ENCODE results near the gene SURF6. TPM values are rescaled to one million over a fixed set of nuclear protein-coding genes. Genes with fewer than 3 reads are reported as not detected.
"Not testable (repeated sequence)": the region's sequence is repeated elsewhere in the genome, so short reads cannot be mapped to it uniquely, and the experiment has no call there.

The SURF6 gene
- total and polyA plus RNA-seq, 5 experiments from 2014 or later, result 4.9 to 34.1 (median 16.9) TPM

GRCh38 chr9:133320421-133320881 is 15.5 kb downstream of the SURF6 start:
- POLR2A ChIA-PET, result no interaction called here
- DNase-seq, result no peak
- Mint-ChIP-seq H3K36me3 (no peaks in the 10 kb centered on the region), H3K27ac (peak overlapping the region in 1 of 10 donors; percentile 78), H3K9me3 (peaks cover 0 to 4% (median 0%) of the 10 kb centered on the region in 9 donors), H3K27me3 (peaks cover 0 to 4% (median 0%) of the 10 kb centered on the region in 5 donors), H3K4me3 (no peak overlapping the region), H3K4me1 (no peaks in the 10 kb centered on the region)
- ATAC-seq, result no peak

GRCh38 chr9:133317551-133317950 is 18.4 kb downstream of the SURF6 start:
- H3K36me3 Mint-ChIP-seq, H3K9me3 Mint-ChIP-seq, H3K27ac Mint-ChIP-seq, POLR2A ChIA-PET, H3K4me3 Mint-ChIP-seq, H3K27me3 Mint-ChIP-seq, DNase-seq, ATAC-seq, H3K4me1 Mint-ChIP-seq: not testable (repeated sequence)

GRCh38 chr9:133315997-133316396 is 20.0 kb downstream of the SURF6 start:
- Mint-ChIP-seq H3K36me3 (no peaks in the 10 kb centered on the region), H3K27ac (no peak overlapping the region), H3K4me3 (no peak overlapping the region), H3K9me3 (peaks cover 0 to 6% (median 0%) of the 10 kb centered on the region in 9 donors), H3K27me3 (peaks cover 0 to 4% (median 0%) of the 10 kb centered on the region in 5 donors), H3K4me1 (no peaks in the 10 kb centered on the region)
- POLR2A ChIA-PET, result no interaction called here
- DNase-seq, result no peak
- no peak for ATAC-seq

GRCh38 chr9:133309608-133310007 is 26.4 kb downstream of the SURF6 start:
- H3K27me3 Mint-ChIP-seq, result peaks cover 10 to 31% (median 19%) of the 10 kb centered on the region in 5 donors
- H3K36me3 Mint-ChIP-seq, result peaks cover 0 to 6% (median 0%) of the 10 kb centered on the region in 3 donors
- no peak overlapping the region for H3K27ac Mint-ChIP-seq

GRCh38 chr9:133307301-133307700 is 28.7 kb downstream of the SURF6 start:
- POLR2A ChIA-PET, result no interaction called here
- Mint-ChIP-seq H3K4me3 (no peak overlapping the region), H3K27me3 (peaks cover 10 to 31% (median 19%) of the 10 kb centered on the region in 5 donors), H3K36me3 (peaks cover 0 to 6% (median 0%) of the 10 kb centered on the region in 3 donors), H3K9me3 (peaks cover 0 to 2% (median 0%) of the 10 kb centered on the region in 9 donors), H3K4me1 (no peaks in the 10 kb centered on the region), H3K27ac (peak overlapping the region in 1 of 10 donors; percentile 15)
- ATAC-seq (no peak), DNase-seq (no peak)

More at GRCh38 chr9:133309608-133310007, 26.4 kb downstream of the SURF6 start:
- Mint-ChIP-seq H3K4me3 (no peak overlapping the region), H3K4me1 (no peaks in the 10 kb centered on the region), H3K9me3 (peaks cover 0 to 2% (median 0%) of the 10 kb centered on the region in 9 donors)
- POLR2A ChIA-PET, result no interaction called here
- ATAC-seq (no peak), DNase-seq (no peak)

- no peak for DNase-seq
Measured at GRCh38 chr9:133306242-133307204, 29.5 kb downstream of the SURF6 start.

GRCh38 chr9:133305731-133306130 is 30.3 kb downstream of the SURF6 start:
- H3K9me3 Mint-ChIP-seq, result peaks cover 0 to 2% (median 0%) of the 10 kb centered on the region in 9 donors
- H3K27ac Mint-ChIP-seq, result no peak overlapping the region
- H3K27me3 Mint-ChIP-seq, result peaks cover 10 to 31% (median 19%) of the 10 kb centered on the region in 5 donors
- DNase-seq (no peak), ATAC-seq (no peak)
- H3K4me3 Mint-ChIP-seq, result no peak overlapping the region
- POLR2A ChIA-PET, result no interaction called here
- H3K36me3 Mint-ChIP-seq, result peaks cover 0 to 6% (median 0%) of the 10 kb centered on the region in 3 donors
- no peaks in the 10 kb centered on the region for H3K4me1 Mint-ChIP-seq

More at GRCh38 chr9:133306242-133307204, 29.5 kb downstream of the SURF6 start:
- no peak for ATAC-seq
- Mint-ChIP-seq H3K36me3 (peaks cover 0 to 6% (median 0%) of the 10 kb centered on the region in 3 donors), H3K27me3 (peaks cover 10 to 31% (median 19%) of the 10 kb centered on the region in 5 donors), H3K9me3 (peaks cover 0 to 2% (median 0%) of the 10 kb centered on the region in 9 donors), H3K27ac (peak overlapping the region in 2 of 10 donors; percentile 15 to 61), H3K4me1 (no peaks in the 10 kb centered on the region), H3K4me3 (no peak overlapping the region)
- POLR2A ChIA-PET, result no interaction called here

GRCh38 chr9:133304477-133305377 is 31.3 kb downstream of the SURF6 start:
- POLR2A ChIA-PET, result no interaction called here
- no peak overlapping the region for H3K27ac Mint-ChIP-seq
- H3K4me1 Mint-ChIP-seq, result no peaks in the 10 kb centered on the region
- ATAC-seq, result no peak
- H3K4me3 Mint-ChIP-seq, result no peak overlapping the region
- DNase-seq, result no peak
- H3K27me3 Mint-ChIP-seq, result peaks cover 8 to 28% (median 17%) of the 10 kb centered on the region in 5 donors
- peaks cover 0 to 3% (median 0%) of the 10 kb centered on the region in 3 donors for H3K36me3 Mint-ChIP-seq
- peaks cover 0 to under 1% (median 0%) of the 10 kb centered on the region in 9 donors for H3K9me3 Mint-ChIP-seq

- peaks cover 6 to 22% (median 12%) of the 10 kb centered on the region in 5 donors for H3K27me3 Mint-ChIP-seq
- POLR2A ChIA-PET, result no interaction called here
- no peaks in the 10 kb centered on the region for H3K4me1 Mint-ChIP-seq
- no peak overlapping the region for H3K27ac Mint-ChIP-seq
- ATAC-seq (no peak), DNase-seq (no peak)
- no peaks in the 10 kb centered on the region for H3K36me3 Mint-ChIP-seq
- no peak overlapping the region for H3K4me3 Mint-ChIP-seq
- peaks cover 0 to 1% (median 0%) of the 10 kb centered on the region in 9 donors for H3K9me3 Mint-ChIP-seq
Measured at GRCh38 chr9:133304158-133304470, 31.9 kb downstream of the SURF6 start.

- POLR2A ChIA-PET, result no interaction called here
- Mint-ChIP-seq H3K27ac (no peak overlapping the region), H3K9me3 (peaks cover 0 to 1% (median 0%) of the 10 kb centered on the region in 9 donors), H3K4me3 (no peak overlapping the region), H3K36me3 (no peaks in the 10 kb centered on the region), H3K4me1 (no peaks in the 10 kb centered on the region), H3K27me3 (peaks cover 4 to 17% (median 10%) of the 10 kb centered on the region in 5 donors)
- DNase-seq (no peak), ATAC-seq (no peak)
Measured at GRCh38 chr9:133303266-133304157, 32.5 kb downstream of the SURF6 start.

GRCh38 chr9:133301253-133302230 is 34.4 kb downstream of the SURF6 start:
- POLR2A ChIA-PET, result no interaction called here
- peak in 1 of 10 donors; percentile 11 for DNase-seq
- H3K4me1 Mint-ChIP-seq, result no peaks in the 10 kb centered on the region
- H3K9me3 Mint-ChIP-seq, result peaks cover 0 to 1% (median 0%) of the 10 kb centered on the region in 9 donors
- no peak overlapping the region for H3K27ac Mint-ChIP-seq
- no peaks in the 10 kb centered on the region for H3K36me3 Mint-ChIP-seq
- no peak overlapping the region for H3K4me3 Mint-ChIP-seq
- no peak for ATAC-seq
- H3K27me3 Mint-ChIP-seq, result peaks cover 4 to 20% (median 9%) of the 10 kb centered on the region in 5 donors

All from naive thymus-derived CD8-positive, alpha-beta T cell (primary cell).